T-helper 17 cell (primary cell): ENCODE data around the gene TRAF4. TPM values are rescaled to one million over a fixed set of nuclear protein-coding genes. Genes with fewer than 3 reads are reported as not detected.
"Not testable (repeated sequence)": the region's sequence is repeated elsewhere in the genome, so short reads cannot be mapped to it uniquely, and the experiment has no call there.

ENCODE experiments used
- ATAC-seq: fragments of 150-1000 bp; cut with Tn5 transposase; 2 replicates; pipeline ENCODE4 v1.10.0; 2021; ENCODE audit warnings: mild to moderate bottlenecking, moderate library complexity
- DNase-seq, 3 donors: peaks; one replicate each; pipeline versions ENCODE4 v3.0.0 to v3.0.0-alpha.2; 2020 to 2021
- H3K9me3 ChIP-seq: one replicate; pipeline ENCODE4 v1.7.0; 2013; ENCODE audit warnings: low read length, mild to moderate bottlenecking; ENCODE audit not compliant: control insufficient read depth, poor library complexity, severe bottlenecking
- H3K27ac Mint-ChIP-seq: one replicate; pipeline ENCODE4 v1.8.0; 2022; ENCODE audit warnings: mild to moderate bottlenecking, moderate library complexity, mixed read lengths
- H3K27me3 Mint-ChIP-seq: one replicate; pipeline ENCODE4 v1.8.0; 2022; ENCODE audit warnings: mixed read lengths
- H3K36me3 Mint-ChIP-seq: one replicate; pipeline ENCODE4 v1.8.0; 2022; ENCODE audit warnings: low read depth, mixed read lengths
- H3K4me1 Mint-ChIP-seq: one replicate; pipeline ENCODE4 v1.8.0; 2022; ENCODE audit warnings: mild to moderate bottlenecking, mixed read lengths
- H3K4me3 Mint-ChIP-seq: one replicate; pipeline ENCODE4 v1.8.0; 2022; ENCODE audit warnings: mild to moderate bottlenecking, moderate library complexity, mixed read lengths
- total RNA-seq, 4 donors: library from RNA in 2 of 4; stranded (reverse) in 2 of 4; gene quantifications; one replicate each; pipeline ENCODE4 v1.2.3 and lab custom pipeline; 2022 to 2026

Gene TRAF4
- total RNA-seq, 2 donors from 2014 or later: 326 to 362 TPM

DNA sequence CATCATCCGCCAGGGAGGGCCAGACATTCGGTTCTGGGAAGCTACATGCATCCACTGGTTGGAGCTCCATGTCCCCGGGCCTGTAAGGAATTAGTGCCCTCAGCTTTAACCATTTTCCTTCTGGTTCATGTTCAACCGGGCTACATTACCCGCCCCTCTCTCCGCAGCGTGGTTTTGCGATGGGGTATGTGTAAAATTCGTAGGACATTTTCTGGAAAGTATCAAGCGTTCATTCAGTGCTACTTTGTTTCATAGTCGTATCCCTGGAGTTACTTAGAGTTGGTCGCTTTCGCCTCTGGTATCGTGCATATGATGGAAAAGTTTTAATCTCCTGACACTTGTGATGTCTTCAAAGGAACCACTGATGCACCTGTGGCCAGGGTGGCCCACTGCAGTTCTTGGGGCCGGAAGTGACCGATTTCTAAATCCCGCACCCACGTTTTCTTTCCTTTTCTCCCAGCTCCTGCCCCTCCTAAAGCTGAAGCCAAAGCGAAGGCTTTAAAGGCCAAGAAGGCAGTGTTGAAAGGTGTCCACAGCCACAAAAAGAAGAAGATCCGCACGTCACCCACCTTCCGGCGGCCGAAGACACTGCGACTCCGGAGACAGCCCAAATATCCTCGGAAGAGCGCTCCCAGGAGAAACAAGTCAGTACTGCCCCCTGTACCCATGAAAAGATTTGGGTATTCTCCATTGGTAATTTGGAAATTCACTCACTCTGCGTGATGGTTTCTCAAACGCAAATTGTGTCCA is 23.4 kb upstream of the TRAF4 start:
- no peak for DNase-seq
- Mint-ChIP-seq H3K4me3 (peak overlapping the region; percentile 98), H3K4me1 (peaks cover 48% of the 10 kb centered on the region), H3K36me3 (peaks cover 6% of the 10 kb centered on the region), H3K27ac (peak overlapping the region; percentile 98), H3K27me3 (peaks cover 4% of the 10 kb centered on the region)
- H3K9me3 ChIP-seq: peaks cover 3% of the 10 kb centered on the region
- ATAC-seq: no peak

DNA sequence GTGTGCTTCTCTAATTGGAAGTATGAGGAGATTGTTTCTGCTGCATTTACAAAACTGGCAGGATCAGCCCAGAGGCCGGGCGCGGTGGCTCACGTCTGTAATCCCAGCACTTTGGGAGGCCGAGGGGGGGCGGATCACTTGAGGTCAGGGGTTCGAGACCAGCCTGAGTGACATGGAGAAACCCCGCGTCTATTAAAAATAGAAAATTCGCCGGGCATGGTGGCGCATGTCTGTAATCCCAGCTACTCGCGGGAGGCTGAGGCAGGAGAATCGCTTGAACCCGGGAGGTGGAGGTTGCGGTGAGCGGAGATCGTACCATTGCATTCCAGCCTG is 22.8 kb upstream of the TRAF4 start:
- DNase-seq, H3K9me3 ChIP-seq, H3K36me3 Mint-ChIP-seq, ATAC-seq, H3K27me3 Mint-ChIP-seq: not testable (repeated sequence)
- Mint-ChIP-seq H3K27ac (peak overlapping the region; percentile 98), H3K4me3 (peak overlapping the region; percentile 98), H3K4me1 (peaks cover 52% of the 10 kb centered on the region)

DNA sequence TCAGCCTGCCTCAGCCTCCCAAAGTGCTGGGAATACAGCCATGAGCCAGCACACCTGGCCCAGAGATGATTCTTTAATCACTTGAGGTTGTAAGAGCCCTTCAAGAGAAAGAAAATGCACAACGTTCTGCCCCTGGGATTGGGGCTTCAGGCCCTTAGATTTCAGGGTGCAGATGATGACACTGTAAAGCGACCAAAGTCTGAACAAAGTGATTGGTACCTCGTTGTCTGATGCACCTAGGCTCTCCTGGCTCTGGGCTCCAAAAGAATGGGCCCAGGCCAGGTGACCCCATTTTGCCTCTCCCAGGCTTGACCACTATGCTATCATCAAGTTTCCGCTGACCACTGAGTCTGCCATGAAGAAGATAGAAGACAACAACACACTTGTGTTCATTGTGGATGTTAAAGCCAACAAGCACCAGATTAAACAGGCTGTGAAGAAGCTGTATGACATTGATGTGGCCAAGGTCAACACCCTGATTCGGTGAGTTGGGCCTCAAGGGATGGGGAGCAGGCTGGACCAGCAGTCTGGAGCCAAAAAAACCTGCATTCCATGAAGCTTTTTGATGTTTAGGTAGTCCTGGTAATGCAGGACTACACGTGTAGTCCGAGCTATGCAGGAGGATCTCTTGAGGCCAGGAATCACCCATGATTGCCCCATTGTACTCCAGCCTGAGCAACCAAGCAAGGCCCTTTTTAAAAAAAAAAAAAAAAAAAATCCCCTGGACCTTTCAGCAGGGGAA is 21.2 kb upstream of the TRAF4 start:
- H3K9me3 ChIP-seq: peaks cover 3% of the 10 kb centered on the region
- ATAC-seq (no peak), DNase-seq (no peak)
- peaks cover 6% of the 10 kb centered on the region for H3K36me3 Mint-ChIP-seq
- peaks cover 58% of the 10 kb centered on the region for H3K4me1 Mint-ChIP-seq
- no peaks in the 10 kb centered on the region for H3K27me3 Mint-ChIP-seq
- H3K4me3 Mint-ChIP-seq: peak overlapping the region; percentile 25
- peak overlapping the region; percentile 98 for H3K27ac Mint-ChIP-seq

DNA sequence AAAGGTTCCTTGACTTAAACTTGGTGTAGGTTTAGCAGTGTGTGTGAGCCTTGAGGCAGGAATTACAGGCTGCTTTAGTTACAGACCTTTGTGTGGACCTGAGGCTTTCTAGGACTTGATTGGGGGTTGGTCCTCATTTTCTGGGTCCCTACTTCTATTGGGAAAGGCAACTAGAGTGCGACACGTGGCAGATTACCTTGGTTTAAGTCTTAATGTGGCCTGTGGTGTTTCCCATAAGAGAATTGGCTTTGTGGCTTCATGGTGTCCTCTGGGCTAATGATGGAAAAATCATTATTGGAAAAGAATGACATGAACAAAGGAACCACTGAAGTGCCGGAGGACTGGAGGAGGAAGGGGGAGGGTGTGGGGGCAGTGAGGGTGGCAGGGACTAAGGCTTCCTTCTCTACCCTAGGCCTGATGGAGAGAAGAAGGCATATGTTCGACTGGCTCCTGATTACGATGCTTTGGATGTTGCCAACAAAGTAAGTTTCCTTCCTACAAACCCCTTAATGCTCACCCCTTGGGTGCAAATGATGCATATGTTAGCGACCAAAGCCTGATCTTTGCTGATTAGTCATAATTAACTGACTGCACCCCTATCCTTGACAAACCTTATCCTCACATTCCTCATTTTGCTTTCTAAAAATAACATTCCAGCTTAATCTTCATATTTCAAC is 20.5 kb upstream of the TRAF4 start:
- peaks cover 3% of the 10 kb centered on the region for H3K9me3 ChIP-seq
- DNase-seq: no peak
- Mint-ChIP-seq H3K36me3 (peaks cover 6% of the 10 kb centered on the region), H3K27me3 (no peaks in the 10 kb centered on the region), H3K27ac (no peak overlapping the region), H3K4me3 (no peak overlapping the region), H3K4me1 (peaks cover 62% of the 10 kb centered on the region)
- no peak for ATAC-seq

DNA sequence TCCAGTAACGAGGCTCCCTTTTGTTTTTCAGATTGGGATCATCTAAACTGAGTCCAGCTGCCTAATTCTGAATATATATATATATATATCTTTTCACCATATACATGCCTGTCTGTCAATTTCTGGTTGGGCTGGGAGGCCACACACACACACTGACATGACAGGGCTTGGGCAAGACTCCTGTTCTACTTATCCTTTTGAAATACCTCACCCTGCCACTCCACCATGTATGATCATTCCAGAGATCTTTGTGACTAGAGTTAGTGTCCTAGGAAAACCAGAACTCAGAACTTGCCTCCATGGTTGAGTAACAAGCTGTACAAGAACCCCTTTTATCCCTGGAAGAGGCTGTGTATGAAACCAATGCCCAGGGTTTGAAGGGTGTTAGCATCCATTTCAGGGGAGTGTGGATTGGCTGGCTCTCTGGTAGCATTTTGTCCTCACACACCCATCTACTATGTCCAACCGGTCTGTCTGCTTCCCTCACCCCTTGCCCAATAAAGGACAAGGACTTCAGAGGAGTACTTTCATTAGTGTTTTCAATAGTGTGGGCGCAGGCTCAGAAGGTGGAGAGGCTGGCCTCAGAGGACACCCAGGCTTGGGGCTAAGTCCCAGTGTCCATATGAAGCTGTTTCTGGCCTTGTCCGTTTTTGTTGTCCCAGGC is 19.8 kb upstream of the TRAF4 start:
- not testable (repeated sequence) for H3K27me3 Mint-ChIP-seq, H3K36me3 Mint-ChIP-seq, DNase-seq, H3K9me3 ChIP-seq, ATAC-seq
- Mint-ChIP-seq H3K4me1 (peaks cover 63% of the 10 kb centered on the region), H3K4me3 (peak overlapping the region; percentile 97), H3K27ac (peak overlapping the region; percentile 86)

DNA sequence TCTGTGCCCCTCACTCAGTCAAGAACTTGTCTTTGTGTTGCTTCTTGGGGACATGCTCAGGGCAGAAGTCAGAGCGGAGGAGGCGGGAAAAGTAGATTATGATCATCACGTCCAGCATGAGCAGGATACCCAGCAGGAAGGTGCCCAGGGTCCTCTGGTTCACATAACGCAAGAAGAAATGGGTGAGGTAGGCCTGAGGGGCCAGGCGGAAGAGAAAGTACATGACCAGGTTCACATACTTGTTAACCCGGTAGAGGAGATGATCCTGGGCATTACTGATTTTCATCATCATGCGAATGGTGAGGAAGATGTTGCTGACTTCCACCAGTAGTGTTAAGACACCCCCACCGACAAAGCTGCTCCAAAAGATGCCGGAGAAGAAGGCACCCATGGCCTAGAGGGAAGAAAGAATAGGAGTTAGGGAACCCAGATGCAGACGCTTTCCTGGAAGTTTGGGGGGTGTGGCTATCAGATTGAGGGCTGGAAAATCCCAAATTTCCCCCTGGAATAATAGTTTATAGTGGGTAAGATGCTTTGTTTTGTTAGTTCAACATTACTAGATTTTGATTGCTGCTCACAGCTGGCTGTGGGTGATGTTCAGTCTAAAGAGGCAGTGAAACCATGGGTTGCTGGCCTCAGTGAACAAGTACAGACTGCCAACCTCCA is 19.2 kb upstream of the TRAF4 start:
- H3K9me3 ChIP-seq: peaks cover 3% of the 10 kb centered on the region
- Mint-ChIP-seq H3K27me3 (no peaks in the 10 kb centered on the region), H3K4me1 (peaks cover 62% of the 10 kb centered on the region), H3K27ac (peak overlapping the region; percentile 86), H3K36me3 (peaks cover 6% of the 10 kb centered on the region), H3K4me3 (peak overlapping the region; percentile 97)
- DNase-seq (no peak), ATAC-seq (no peak)

DNA sequence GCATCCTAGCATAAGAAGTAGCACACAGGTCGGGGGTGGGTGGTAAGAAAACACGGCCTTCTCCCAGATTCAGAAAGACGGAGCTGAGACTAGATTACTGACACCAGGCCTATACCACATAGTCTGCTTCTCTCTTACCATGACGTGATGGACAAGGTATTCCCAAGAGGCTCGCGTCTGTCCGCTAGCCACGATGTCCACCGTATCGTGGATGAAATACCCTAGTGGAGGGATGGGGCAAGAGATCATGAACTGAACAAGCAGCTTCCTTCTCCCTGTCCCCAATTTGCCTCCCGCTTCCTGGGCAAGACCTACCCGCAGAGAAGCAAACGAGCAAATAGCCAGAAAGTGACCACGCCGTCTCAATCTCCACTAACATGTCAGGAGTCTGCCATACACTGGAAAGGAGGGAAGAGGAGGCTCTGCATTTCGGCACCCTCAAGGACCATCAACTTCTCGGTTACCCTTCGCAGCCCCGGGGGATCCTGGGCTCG is 18.6 kb upstream of the TRAF4 start:
- peak overlapping the region; percentile 86 for H3K27ac Mint-ChIP-seq
- DNase-seq (no peak), ATAC-seq (no peak)
- peaks cover 3% of the 10 kb centered on the region for H3K9me3 ChIP-seq
- peaks cover 3% of the 10 kb centered on the region for H3K36me3 Mint-ChIP-seq
- peaks cover 62% of the 10 kb centered on the region for H3K4me1 Mint-ChIP-seq
- H3K27me3 Mint-ChIP-seq: no peaks in the 10 kb centered on the region
- H3K4me3 Mint-ChIP-seq: peak overlapping the region; percentile 97

DNA sequence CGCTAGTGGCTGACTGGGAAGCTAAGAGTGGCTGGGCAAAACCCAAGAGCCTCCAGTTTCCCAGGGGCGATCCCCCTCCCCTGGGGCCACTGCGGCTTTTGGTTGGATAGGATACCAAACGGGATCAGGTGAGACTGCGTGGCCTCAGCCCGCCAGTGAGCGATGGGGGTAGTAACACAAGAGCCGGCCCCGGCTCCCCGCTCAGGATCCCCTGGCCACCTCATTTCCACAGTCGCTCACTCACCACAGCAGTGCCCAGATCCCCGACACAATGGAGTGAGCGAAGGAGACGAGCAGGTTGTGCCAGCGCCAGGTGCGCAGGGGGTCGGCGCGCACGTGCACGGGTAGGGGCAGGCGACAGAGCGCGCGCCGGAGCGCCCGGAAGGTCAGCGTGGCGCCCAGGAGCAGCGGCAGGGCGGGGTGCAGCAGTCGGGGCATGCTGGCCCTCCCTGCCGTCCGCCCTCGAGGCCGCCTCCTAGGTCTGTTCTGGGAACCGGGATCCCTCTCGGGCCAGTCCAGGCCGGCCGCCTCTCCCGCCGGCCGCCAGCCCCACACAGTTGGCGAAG is 18.1 kb upstream of the TRAF4 start:
- Mint-ChIP-seq H3K4me3 (peak overlapping the region; percentile 97), H3K4me1 (peaks cover 57% of the 10 kb centered on the region), H3K27me3 (no peaks in the 10 kb centered on the region), H3K36me3 (peaks cover 3% of the 10 kb centered on the region), H3K27ac (peak overlapping the region; percentile 86)
- ATAC-seq (no peak), DNase-seq (peak in 1 of 3 donors; percentile 22)
- peaks cover 3% of the 10 kb centered on the region for H3K9me3 ChIP-seq

DNA sequence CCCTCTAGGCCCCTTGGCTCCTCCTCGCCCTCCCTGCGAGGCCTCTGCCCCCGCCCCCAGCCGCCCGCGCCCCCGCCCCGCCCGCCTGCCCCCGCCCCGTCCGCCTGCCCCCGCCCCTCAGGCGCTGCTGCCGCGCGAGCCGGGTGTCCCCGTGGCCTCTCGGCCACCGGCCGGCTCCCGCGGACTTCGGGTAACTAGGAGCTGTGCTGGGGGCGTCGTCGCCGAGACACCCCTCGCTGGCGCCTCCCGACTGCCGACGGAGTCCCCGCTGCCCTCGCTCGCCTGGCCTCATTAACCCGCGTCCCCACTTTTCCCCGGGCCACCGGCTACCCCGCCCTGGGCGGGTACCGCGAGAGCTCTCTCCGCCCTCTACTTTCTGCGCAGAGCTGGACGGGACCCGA is 17.6 kb upstream of the TRAF4 start, which contains the start of gene TLCD1:
Gene TLCD1 (minus strand): TSS at position 8 of the 401 bp plus-strand sequence. CDS start 136 bp downstream, outside the sequence.
- Mint-ChIP-seq H3K4me3 (peak within 1 kb of the TSS; percentile 97), H3K4me1 (peaks cover 53% of the 10 kb centered on the region), H3K27me3 (no peaks in the 10 kb centered on the region), H3K36me3 (peaks cover 3% of the 10 kb centered on the region), H3K27ac (peak within 1 kb of the TSS; percentile 100)
- ATAC-seq (peak; percentile 31), DNase-seq (peak; percentile 39 to 68 (median 65))
- peaks cover 3% of the 10 kb centered on the region for H3K9me3 ChIP-seq

DNA sequence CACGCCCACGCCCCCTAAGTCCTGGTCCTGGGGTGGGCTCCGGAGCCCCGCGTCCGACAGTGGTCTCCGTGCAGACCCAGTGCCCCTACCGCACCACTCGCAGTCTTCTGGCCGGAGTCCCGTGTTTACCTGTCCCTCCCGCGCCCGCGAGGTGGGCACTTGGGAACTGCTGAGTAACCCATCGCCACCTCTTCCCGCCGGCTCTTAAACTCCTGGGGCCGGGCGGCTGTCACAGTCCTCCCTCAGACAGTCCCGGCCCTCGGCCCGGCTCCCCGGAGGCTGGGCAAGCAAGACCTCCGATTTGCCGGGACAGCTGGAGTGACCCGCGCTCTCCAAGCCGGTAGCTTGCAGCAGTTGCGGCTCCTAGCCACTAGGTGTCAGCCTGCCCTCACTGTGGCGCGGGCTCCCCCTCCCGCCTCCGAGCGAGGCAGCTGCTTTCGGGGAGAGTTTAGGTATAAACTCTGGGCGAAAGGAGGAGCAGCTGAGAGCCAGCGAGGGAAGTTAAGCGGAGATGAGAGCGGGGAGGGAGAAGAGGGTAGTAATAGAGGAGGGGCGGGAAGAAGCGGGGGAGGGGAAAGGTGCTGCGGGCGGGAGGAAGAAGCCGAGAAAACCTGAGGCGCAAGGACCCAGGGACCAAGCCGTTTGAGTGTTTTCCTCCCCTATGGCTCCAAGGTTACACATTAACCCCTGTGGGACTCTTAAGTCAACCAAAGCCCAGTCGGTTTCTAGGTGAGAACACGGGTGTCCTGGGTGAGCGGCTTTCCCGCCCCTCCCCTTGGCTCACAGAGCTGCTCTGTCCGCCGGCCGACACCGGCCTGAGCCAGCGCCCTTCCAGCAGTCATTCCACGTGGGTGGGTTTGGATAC is 17.0 kb upstream of the TRAF4 start:
- peak overlapping the region; percentile 100 for H3K27ac Mint-ChIP-seq
- no peaks in the 10 kb centered on the region for H3K27me3 Mint-ChIP-seq
- ATAC-seq (peak; percentile 44), DNase-seq (peak; percentile 80 to 91 (median 85))
- peaks cover 3% of the 10 kb centered on the region for H3K9me3 ChIP-seq
- peak overlapping the region; percentile 97 for H3K4me3 Mint-ChIP-seq
- peaks cover 50% of the 10 kb centered on the region for H3K4me1 Mint-ChIP-seq
- H3K36me3 Mint-ChIP-seq: peaks cover 3% of the 10 kb centered on the region

DNA sequence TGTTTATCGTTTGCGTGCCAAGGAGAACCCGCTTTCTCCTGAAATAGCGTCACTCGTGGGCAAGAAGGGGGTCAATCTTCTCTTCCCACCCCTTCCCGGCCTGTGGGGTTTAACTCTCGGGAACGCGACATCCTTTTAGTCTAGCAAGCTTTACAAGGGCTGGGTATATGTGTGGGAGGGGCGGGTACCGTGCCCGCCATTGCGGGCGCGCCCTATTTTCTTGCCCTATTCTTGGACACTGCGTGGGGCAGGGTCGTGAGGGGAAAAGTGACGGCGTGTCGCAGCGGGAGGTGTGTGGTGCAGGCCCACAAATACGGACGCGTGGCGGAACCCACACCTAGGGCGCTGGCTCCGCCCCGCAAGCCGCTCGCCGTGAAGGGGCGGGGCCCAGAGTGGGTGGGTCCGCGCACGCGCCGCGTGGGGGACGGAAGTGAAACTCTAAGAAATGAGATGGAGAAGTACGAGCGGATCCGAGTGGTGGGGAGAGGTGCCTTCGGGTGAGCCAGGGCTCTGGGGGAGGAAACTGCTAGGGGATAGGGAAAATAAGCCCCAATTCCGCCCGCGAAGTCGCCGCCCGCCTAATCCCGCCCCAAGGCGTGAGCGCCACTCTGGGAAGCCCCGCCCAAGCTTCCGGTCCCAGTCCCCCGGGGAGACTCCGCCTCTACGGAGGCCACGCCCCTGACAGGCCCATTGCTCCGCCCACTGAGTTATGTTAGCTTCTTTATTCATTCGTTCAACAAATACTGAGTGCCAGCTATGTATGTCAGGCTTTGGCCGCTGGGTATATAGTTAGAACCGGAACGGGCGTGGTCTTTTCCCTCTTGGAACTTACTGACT is 15.2 kb upstream of the TRAF4 start, which contains the start of gene NEK8:
Gene NEK8 (plus strand): TSS at position 425 of the 837 bp plus-strand sequence. CDS start 26 bp downstream, at position 451.
- Mint-ChIP-seq H3K4me1 (peaks cover 42% of the 10 kb centered on the region), H3K27ac (peak within 1 kb of the TSS; percentile 100), H3K36me3 (peaks cover 5% of the 10 kb centered on the region), H3K4me3 (peak within 1 kb of the TSS; percentile 97), H3K27me3 (no peaks in the 10 kb centered on the region)
- DNase-seq: peak; percentile 94 to 97 (median 96)
- ATAC-seq: peak; percentile 74
- H3K9me3 ChIP-seq: peaks cover 3% of the 10 kb centered on the region
